Measurements from ENCODE around the gene LASP1NB.
"Not testable (repeated sequence)": the region's sequence is repeated elsewhere in the genome, so short reads cannot be mapped to it uniquely, and the experiment has no call there.

LASP1NB gene

DNA sequence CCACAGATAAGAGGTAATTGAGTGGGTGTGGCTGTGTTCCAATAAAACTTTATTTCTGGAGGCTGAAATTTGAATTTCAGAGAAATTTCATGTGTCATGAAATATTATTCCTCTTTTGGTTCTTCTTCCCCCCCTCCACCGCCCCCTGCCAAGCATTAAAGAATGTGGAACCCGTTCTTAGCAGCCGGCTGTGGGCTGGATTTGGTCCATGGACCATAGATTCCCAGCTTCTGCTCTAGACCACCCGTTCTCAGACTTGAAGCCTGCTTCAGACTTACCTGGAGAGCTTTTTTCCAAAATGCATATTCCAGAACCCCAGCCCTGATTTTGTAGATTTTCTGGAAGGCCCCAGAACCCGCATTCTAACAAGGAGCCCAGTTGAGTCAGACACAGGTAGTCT lies 15.1 kb upstream of the LASP1NB start:
- Histone ChIP-seq H3K36me3 (peaks cover 8 to 55% (median 30%) of the 10 kb centered on the region in 4 donors), H3K27me3 (no peaks in the 10 kb centered on the region), H3K27ac (peak overlapping the region in 1 of 4 donors; percentile 79), H3K4me1 (peaks cover 52 to 85% (median 73%) of the 10 kb centered on the region in 4 donors), H3K4me3 (no peak overlapping the region), H3K9me3 (no peaks in the 10 kb centered on the region)
- ATAC-seq (ENCODE audit: low FRiP score in 2 of 2) (no peak), DNase-seq (no peak)
- 80 to 86% methylated on average over 5 of the region's 5 CpGs for WGBS, 2 donors
- TF ChIP-seq POLR2A (IDR thresholded peaks at IDR 0.05): no peak
- TF ChIP-seq EP300 (IDR thresholded peaks at IDR 0.05): no peak
- no peak for TF ChIP-seq POLR2AphosphoS5 (IDR thresholded peaks at IDR 0.05)
- TF ChIP-seq CTCF (IDR thresholded peaks at IDR 0.05): no peak

- Histone ChIP-seq H3K27ac (peak overlapping the region in 3 of 4 donors; percentile 26 to 75 (median 41)), H3K27me3 (no peaks in the 10 kb centered on the region), H3K4me3 (no peak overlapping the region), H3K4me1 (peaks cover 47 to 80% (median 71%) of the 10 kb centered on the region in 4 donors), H3K9me3 (no peaks in the 10 kb centered on the region), H3K36me3 (peaks cover 17 to 58% (median 36%) of the 10 kb centered on the region in 4 donors)
- TF ChIP-seq EP300 (IDR thresholded peaks at IDR 0.05) (no peak), POLR2A (IDR thresholded peaks at IDR 0.05) (no peak), CTCF (IDR thresholded peaks at IDR 0.05) (no peak), POLR2AphosphoS5 (IDR thresholded peaks at IDR 0.05) (no peak)
- DNase-seq (peak in 1 of 2 donors; percentile 11), ATAC-seq (ENCODE audit: low FRiP score in 2 of 2) (no peak)
- 80 to 84% methylated on average over 6 to 10 of the region's 10 CpGs for WGBS, 2 donors
These were observed 14.2 kb upstream of the LASP1NB start for GRCh38 chr17:38911081-38911730.

DNA sequence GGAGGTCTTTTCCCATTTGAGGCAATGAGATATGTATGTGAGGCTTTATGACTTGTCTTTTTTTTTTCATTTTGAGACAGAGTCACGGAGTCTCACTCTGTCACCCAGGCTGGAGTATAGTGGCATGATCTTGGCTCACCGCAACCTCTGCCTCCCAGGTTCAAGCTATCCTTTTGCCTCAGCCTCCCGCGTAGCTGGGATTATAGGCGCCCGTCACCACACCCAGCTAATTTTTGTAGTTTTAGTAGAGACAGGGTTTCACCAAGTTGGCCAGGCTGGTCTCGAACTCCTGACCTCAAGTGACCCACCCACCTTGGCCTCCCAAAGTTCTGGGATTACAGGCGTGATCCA lies 13.7 kb upstream of the LASP1NB start:
- not testable (repeated sequence) for H3K9me3 ChIP-seq; ATAC-seq (ENCODE audit: low FRiP score in 2 of 2); H3K4me3 ChIP-seq; H3K27me3 ChIP-seq
- peak overlapping the region; percentile 26 to 75 (median 44) for H3K27ac ChIP-seq
- 95 to 96% methylated on average over 8 of the region's 8 CpGs for WGBS, 2 donors
- H3K4me1 ChIP-seq: peaks cover 42 to 75% (median 66%) of the 10 kb centered on the region in 4 donors
- peaks cover 18 to 63% (median 40%) of the 10 kb centered on the region in 4 donors for H3K36me3 ChIP-seq
- peak in 1 of 2 donors; percentile 2 for DNase-seq

GRCh38 chr17:38912221-38912813 lies 13.1 kb upstream of the LASP1NB start:
- H3K4me3 ChIP-seq: no peak overlapping the region
- TF ChIP-seq POLR2A (IDR thresholded peaks at IDR 0.05) (no peak), EP300 (IDR thresholded peaks at IDR 0.05) (no peak), CTCF (IDR thresholded peaks at IDR 0.05) (no peak), POLR2AphosphoS5 (IDR thresholded peaks at IDR 0.05) (no peak)
- DNase-seq (peak; percentile 20 to 60), ATAC-seq (ENCODE audit: low FRiP score in 2 of 2) (peak in 1 of 2 donors; percentile 52)
- peaks cover 36 to 69% (median 59%) of the 10 kb centered on the region in 4 donors for H3K4me1 ChIP-seq
- H3K9me3 ChIP-seq: no peaks in the 10 kb centered on the region
- no peaks in the 10 kb centered on the region for H3K27me3 ChIP-seq
- peaks cover 22 to 69% (median 46%) of the 10 kb centered on the region in 4 donors for H3K36me3 ChIP-seq
- 82 to 84% methylated on average over 11 to 13 of the region's 13 CpGs for WGBS, 2 donors
- H3K27ac ChIP-seq: peak overlapping the region; percentile 32 to 75 (median 56)

GRCh38 chr17:38914741-38915638 lies 10.4 kb upstream of the LASP1NB start:
- no peak for ATAC-seq (ENCODE audit: low FRiP score in 2 of 2)
- WGBS, 2 donors: 78 to 85% methylated on average over 9 to 20 of the region's 20 CpGs
- TF ChIP-seq EP300 (IDR thresholded peaks at IDR 0.05) (no peak), POLR2A (IDR thresholded peaks at IDR 0.05) (no peak), POLR2AphosphoS5 (IDR thresholded peaks at IDR 0.05) (no peak), CTCF (IDR thresholded peaks at IDR 0.05) (no peak)
- no peak for DNase-seq
- Histone ChIP-seq H3K27ac (peak overlapping the region in 2 of 4 donors; percentile 32 to 54), H3K4me1 (peaks cover 19 to 44% (median 38%) of the 10 kb centered on the region in 4 donors), H3K4me3 (no peak overlapping the region), H3K27me3 (no peaks in the 10 kb centered on the region), H3K9me3 (no peaks in the 10 kb centered on the region), H3K36me3 (peaks cover 31 to 91% (median 69%) of the 10 kb centered on the region in 4 donors)

Data from upper lobe of left lung (tissue), 6 donors.